ENCODE data around the gene BLOC1S4.

The BLOC1S4 gene

GRCh38 chr4:6702761-6703160 lies 13.2 kb upstream of the BLOC1S4 start:
- Histone ChIP-seq H3K27me3 (ENCODE audit: control insufficient read depth, insufficient read depth, low read length) (no peaks in the 10 kb centered on the region), H3K4me1 (ENCODE audit: control insufficient read depth, insufficient read depth, low read length) (no peaks in the 10 kb centered on the region), H3K27ac (ENCODE audit: low read length) (no peak overlapping the region), H3K4me3 (ENCODE audit: low read length) (no peak overlapping the region), H3K36me3 (ENCODE audit: control insufficient read depth, insufficient read depth, low read length) (peaks cover 3% of the 10 kb centered on the region; the same call in 1 of the 2 replicates), H3K9me3 (ENCODE audit: control insufficient read depth, insufficient read depth, low read length) (no peaks in the 10 kb centered on the region)
- no CpG with 5 or more reads among the region's 1 CpG for WGBS (ENCODE audit: insufficient coverage, insufficient read length)
- DNase-seq (ENCODE audit: low read depth, low spot score), result no peak

- WGBS (ENCODE audit: insufficient coverage, insufficient read length), result no CpG with 5 or more reads among the region's 3 CpGs
Observed at GRCh38 chr4:6703786-6704185, 12.2 kb upstream of the BLOC1S4 start.

GRCh38 chr4:6705646-6706045 lies 10.3 kb upstream of the BLOC1S4 start:
- no peak for DNase-seq (ENCODE audit: low read depth, low spot score)
- no CpG with 5 or more reads among the region's 2 CpGs for WGBS (ENCODE audit: insufficient coverage, insufficient read length)
- Histone ChIP-seq H3K27me3 (ENCODE audit: control insufficient read depth, insufficient read depth, low read length) (no peaks in the 10 kb centered on the region), H3K4me1 (ENCODE audit: control insufficient read depth, insufficient read depth, low read length) (peaks cover 2% of the 10 kb centered on the region), H3K36me3 (ENCODE audit: control insufficient read depth, insufficient read depth, low read length) (peaks cover 3% of the 10 kb centered on the region; the same call in 1 of the 2 replicates), H3K9me3 (ENCODE audit: control insufficient read depth, insufficient read depth, low read length) (no peaks in the 10 kb centered on the region), H3K4me3 (ENCODE audit: low read length) (no peak overlapping the region), H3K27ac (ENCODE audit: low read length) (no peak overlapping the region)

More at GRCh38 chr4:6703786-6704185, 12.2 kb upstream of the BLOC1S4 start:
- Histone ChIP-seq H3K27ac (ENCODE audit: low read length) (no peak overlapping the region), H3K9me3 (ENCODE audit: control insufficient read depth, insufficient read depth, low read length) (no peaks in the 10 kb centered on the region), H3K4me1 (ENCODE audit: control insufficient read depth, insufficient read depth, low read length) (peaks cover 2% of the 10 kb centered on the region), H3K27me3 (ENCODE audit: control insufficient read depth, insufficient read depth, low read length) (no peaks in the 10 kb centered on the region), H3K4me3 (ENCODE audit: low read length) (no peak overlapping the region), H3K36me3 (ENCODE audit: control insufficient read depth, insufficient read depth, low read length) (peaks cover 3% of the 10 kb centered on the region; the same call in 1 of the 2 replicates)
- no peak for DNase-seq (ENCODE audit: low read depth, low spot score)

- WGBS (ENCODE audit: insufficient coverage, insufficient read length), result no CpG with 5 or more reads among the region's 5 CpGs
Observed at GRCh38 chr4:6706173-6706572, 9.8 kb upstream of the BLOC1S4 start.

GRCh38 chr4:6709230-6710114 lies 6.5 kb upstream of the BLOC1S4 start, which contains the start of gene MRFAP1L1:
TSS of gene MRFAP1L1 (minus strand) at chr4:6709865. CDS start at chr4:6709629, 236 bp downstream.
- peak; percentile 79 for DNase-seq (ENCODE audit: low read depth, low spot score)
- Histone ChIP-seq H3K27me3 (ENCODE audit: control insufficient read depth, insufficient read depth, low read length) (no peaks in the 10 kb centered on the region), H3K36me3 (ENCODE audit: control insufficient read depth, insufficient read depth, low read length) (no peaks in the 10 kb centered on the region), H3K9me3 (ENCODE audit: control insufficient read depth, insufficient read depth, low read length) (no peaks in the 10 kb centered on the region), H3K4me3 (ENCODE audit: low read length) (peak within 1 kb of the TSS; percentile 90), H3K27ac (ENCODE audit: low read length) (no peak within 1 kb of the TSS), H3K4me1 (ENCODE audit: control insufficient read depth, insufficient read depth, low read length) (peaks cover 2% of the 10 kb centered on the region)
- WGBS (ENCODE audit: insufficient coverage, insufficient read length), result no CpG with 5 or more reads among the region's 72 CpGs

More at GRCh38 chr4:6706173-6706572, 9.8 kb upstream of the BLOC1S4 start:
- DNase-seq (ENCODE audit: low read depth, low spot score), result no peak
- Histone ChIP-seq H3K4me1 (ENCODE audit: control insufficient read depth, insufficient read depth, low read length) (peaks cover 2% of the 10 kb centered on the region), H3K36me3 (ENCODE audit: control insufficient read depth, insufficient read depth, low read length) (peaks cover 3% of the 10 kb centered on the region; the same call in 1 of the 2 replicates), H3K4me3 (ENCODE audit: low read length) (no peak overlapping the region), H3K27me3 (ENCODE audit: control insufficient read depth, insufficient read depth, low read length) (no peaks in the 10 kb centered on the region), H3K9me3 (ENCODE audit: control insufficient read depth, insufficient read depth, low read length) (no peaks in the 10 kb centered on the region), H3K27ac (ENCODE audit: low read length) (no peak overlapping the region)

GRCh38 chr4:6710282-6710681 lies 5.7 kb upstream of the BLOC1S4 start:
- no CpG with 5 or more reads among the region's 6 CpGs for WGBS (ENCODE audit: insufficient coverage, insufficient read length)
- H3K4me1 ChIP-seq (ENCODE audit: control insufficient read depth, insufficient read depth, low read length), result peaks cover 2% of the 10 kb centered on the region
- no peak overlapping the region for H3K27ac ChIP-seq (ENCODE audit: low read length)
- H3K36me3 ChIP-seq (ENCODE audit: control insufficient read depth, insufficient read depth, low read length), result no peaks in the 10 kb centered on the region
- no peaks in the 10 kb centered on the region for H3K9me3 ChIP-seq (ENCODE audit: control insufficient read depth, insufficient read depth, low read length)
- H3K27me3 ChIP-seq (ENCODE audit: control insufficient read depth, insufficient read depth, low read length), result no peaks in the 10 kb centered on the region
- H3K4me3 ChIP-seq (ENCODE audit: low read length), result peak overlapping the region; percentile 35; the same call in 1 of the 2 replicates
- DNase-seq (ENCODE audit: low read depth, low spot score), result no peak

GRCh38 chr4:6710996-6711395 lies 5.0 kb upstream of the BLOC1S4 start:
- H3K36me3 ChIP-seq (ENCODE audit: control insufficient read depth, insufficient read depth, low read length), result no peaks in the 10 kb centered on the region
- no peak for DNase-seq (ENCODE audit: low read depth, low spot score)
- no peak overlapping the region for H3K27ac ChIP-seq (ENCODE audit: low read length)
- no peaks in the 10 kb centered on the region for H3K9me3 ChIP-seq (ENCODE audit: control insufficient read depth, insufficient read depth, low read length)
- H3K4me1 ChIP-seq (ENCODE audit: control insufficient read depth, insufficient read depth, low read length), result peaks cover 2% of the 10 kb centered on the region
- no CpG with 5 or more reads among the region's 2 CpGs for WGBS (ENCODE audit: insufficient coverage, insufficient read length)
- H3K27me3 ChIP-seq (ENCODE audit: control insufficient read depth, insufficient read depth, low read length), result no peaks in the 10 kb centered on the region
- no peak overlapping the region for H3K4me3 ChIP-seq (ENCODE audit: low read length)

GRCh38 chr4:6714954-6715353 lies 1.0 kb upstream of the BLOC1S4 start:
- no peak for DNase-seq (ENCODE audit: low read depth, low spot score)
- Histone ChIP-seq H3K9me3 (ENCODE audit: control insufficient read depth, insufficient read depth, low read length) (no peaks in the 10 kb centered on the region), H3K36me3 (ENCODE audit: control insufficient read depth, insufficient read depth, low read length) (no peaks in the 10 kb centered on the region), H3K27ac (ENCODE audit: low read length) (no peak overlapping the region), H3K27me3 (ENCODE audit: control insufficient read depth, insufficient read depth, low read length) (no peaks in the 10 kb centered on the region), H3K4me3 (ENCODE audit: low read length) (no peak overlapping the region), H3K4me1 (ENCODE audit: control insufficient read depth, insufficient read depth, low read length) (no peaks in the 10 kb centered on the region; the same call in 1 of the 2 replicates)
- WGBS (ENCODE audit: insufficient coverage, insufficient read length), result no CpG with 5 or more reads among the region's 1 CpG

GRCh38 chr4:6715704-6716017 lies 313 bp upstream of the BLOC1S4 start:
- no peak for DNase-seq (ENCODE audit: low read depth, low spot score)
- Histone ChIP-seq H3K27me3 (ENCODE audit: control insufficient read depth, insufficient read depth, low read length) (no peaks in the 10 kb centered on the region), H3K36me3 (ENCODE audit: control insufficient read depth, insufficient read depth, low read length) (no peaks in the 10 kb centered on the region), H3K4me3 (ENCODE audit: low read length) (peak overlapping the region; percentile 88; the same call in 1 of the 2 replicates), H3K27ac (ENCODE audit: low read length) (no peak overlapping the region), H3K9me3 (ENCODE audit: control insufficient read depth, insufficient read depth, low read length) (no peaks in the 10 kb centered on the region), H3K4me1 (ENCODE audit: control insufficient read depth, insufficient read depth, low read length) (no peaks in the 10 kb centered on the region; the same call in 1 of the 2 replicates)
- WGBS (ENCODE audit: insufficient coverage, insufficient read length), result no CpG with 5 or more reads among the region's 9 CpGs

- H3K4me1 ChIP-seq (ENCODE audit: control insufficient read depth, insufficient read depth, low read length), result no peaks in the 10 kb centered on the region; the same call in 1 of the 2 replicates
- no peaks in the 10 kb centered on the region for H3K9me3 ChIP-seq (ENCODE audit: control insufficient read depth, insufficient read depth, low read length)
- WGBS (ENCODE audit: insufficient coverage, insufficient read length), result no CpG with 5 or more reads among the region's 7 CpGs
- no peaks in the 10 kb centered on the region for H3K27me3 ChIP-seq (ENCODE audit: control insufficient read depth, insufficient read depth, low read length)
- no peaks in the 10 kb centered on the region for H3K36me3 ChIP-seq (ENCODE audit: control insufficient read depth, insufficient read depth, low read length)
- no peak for DNase-seq (ENCODE audit: low read depth, low spot score)
- H3K27ac ChIP-seq (ENCODE audit: low read length), result no peak overlapping the region
- peak overlapping the region; percentile 88; the same call in 1 of the 2 replicates for H3K4me3 ChIP-seq (ENCODE audit: low read length)
Observed at GRCh38 chr4:6716958-6717655, 1.1 kb downstream of the BLOC1S4 start.
